K562 (cell line): ENCODE measurements around the gene GLI1. TPM values are rescaled to one million over a fixed set of nuclear protein-coding genes. Genes with fewer than 3 reads are reported as not detected.

Source experiments
- ATF1 ChIP-seq, 2 experiments: fragments of 450-650 bp in 1 of 2; IDR thresholded peaks; 2 replicates each; pipeline ENCODE4 v1.6.1; 2016; ENCODE audit warnings: missing compliant biosample characterization in 1 of 2, missing genetic modification characterization in 1 of 2
- CREB1 ChIP-seq, 2 experiments: sonication (generic) in 1 of 2; formaldehyde crosslinking in 1 of 2; IDR thresholded peaks; 2 replicates each; pipeline versions ENCODE4 v1.6.1 to v1.8.0; 2012 to 2022; ENCODE audit warnings: inconsistent platforms in 1 of 2, mild to moderate bottlenecking in 1 of 2, missing genetic modification reagents in 1 of 2, moderate library complexity in 1 of 2
- ETV1 ChIP-seq: fragments of 450-650 bp; conservative IDR thresholded peaks from 2 replicates; pipeline ENCODE4 v1.6.1; 2016; ENCODE audit warnings: missing genetic modification characterization, control low read depth, low read depth, missing compliant biosample characterization
- HEY1 ChIP-seq: fragments of 250-450 bp; sonication (Bioruptor Pico); IDR thresholded peaks from 2 replicates; pipeline ENCODE4 v1.5.0; 2020; ENCODE audit warnings: mild to moderate bottlenecking, moderate library complexity, borderline replicate concordance
- MNT ChIP-seq, 2 experiments: fragments of 450-650 bp; conservative IDR thresholded peaks; 2 replicates each; pipeline ENCODE4 v1.6.1; 2017; ENCODE audit warnings: mild to moderate bottlenecking in 2 of 2, moderate library complexity in 2 of 2
- POLR3A ChIP-seq: IDR thresholded peaks from 2 replicates; pipeline ENCODE4 v1.6.1; 2011; ENCODE audit warnings: borderline replicate concordance, mild to moderate bottlenecking, moderate library complexity; ENCODE audit not compliant: insufficient read length, insufficient read depth; ENCODE audit errors: extremely low read depth
- SMAD4 ChIP-seq: fragments of 250-450 bp; sonication (Bioruptor Pico); conservative IDR thresholded peaks from 2 replicates; pipeline ENCODE4 v1.8.0; 2021; ENCODE audit warnings: inconsistent platforms, mild to moderate bottlenecking, moderate library complexity
- STAT5A ChIP-seq: IDR thresholded peaks from 2 replicates; pipeline ENCODE4 v1.6.1; 2012; ENCODE audit warnings: low read length, inconsistent platforms, borderline replicate concordance
- TEAD1 ChIP-seq, 2 experiments: fragments of 450-650 bp in 1 of 2; sonication (generic) in 1 of 2; formaldehyde crosslinking; IDR thresholded peaks; 2 replicates each; pipeline versions ENCODE4 v1.4.0 to v1.8.0; 2020 to 2022; ENCODE audit warnings: mild to moderate bottlenecking in 2 of 2, missing genetic modification reagents in 1 of 2
- THRB ChIP-seq: fragments of 450-650 bp; formaldehyde crosslinking; conservative IDR thresholded peaks from 2 replicates; pipeline ENCODE4 v1.4.0; 2022; ENCODE audit warnings: mild to moderate bottlenecking, missing genetic modification characterization
- polyA plus RNA-seq, 8 experiments: library from polyadenylated mRNA; depleted of rRNA in 4 of 8; stranded (reverse) in 5 of 8; unstranded in 3 of 8; fragments of >200 nt; fragmentation: Nextera tagmentation in 2 of 8; fragmentation: Illumina TruSeq in 1 of 8; extraction: Ambion mirVana in 2 of 8; extraction: Trizol in 1 of 8; gene quantifications; 2 replicates each; pipeline versions ENCODE4 v1.2.1 to v1.2.3, GENCODE V29; 2011 to 2014; ENCODE audit warnings: inconsistent platforms in 1 of 8, missing spikeins in 1 of 8
- total RNA-seq, 7 experiments: library from RNA; depleted of rRNA in 6 of 7; stranded (reverse); fragments of >200 nt in 6 of 7; fragmentation: Illumina TruSeq in 2 of 7; extraction: Trizol in 2 of 7; gene quantifications; 2 replicates each; pipeline versions ENCODE4 v1.2.1 to v1.2.3, GENCODE V29; 2011 to 2021; ENCODE audit warnings: low replicate concordance in 1 of 7
- TF ChIP-seq, protein P1 (sequence below): IDR thresholded peaks from 2 replicates; pipeline ENCODE4 v1.6.1; 2011; ENCODE audit not compliant: insufficient read length; ENCODE audit errors: extremely low read depth
- TF ChIP-seq, protein P2 (sequence below), 2 experiments: fragments of 150-350 bp in 1 of 2; IDR thresholded peaks; 2 replicates each; pipeline ENCODE4 v1.6.1; 2012 to 2016; ENCODE audit warnings: low read depth in 2 of 2, low read length in 2 of 2, mild to moderate bottlenecking in 1 of 2, moderate library complexity in 1 of 2
- TF ChIP-seq, protein P3 (sequence below): conservative IDR thresholded peaks from 2 replicates; pipeline ENCODE4 v1.6.1; 2011; ENCODE audit warnings: low read depth, mild to moderate bottlenecking, low read length; ENCODE audit not compliant: control insufficient read depth
- TF ChIP-seq, protein P4 (sequence below), 2 experiments: fragments of 250-450 bp in 1 of 2; fragments of 450-650 bp in 1 of 2; sonication (Bioruptor Pico) in 1 of 2; IDR thresholded peaks; 2 replicates each; pipeline versions ENCODE4 v1.6.1 to v1.8.0; 2016 to 2021; ENCODE audit warnings: mild to moderate bottlenecking in 2 of 2, moderate library complexity in 2 of 2, missing compliant biosample characterization in 1 of 2, missing genetic modification characterization in 1 of 2

Gene GLI1
- total and polyA plus RNA-seq, 9 of the 15 experiments (the other 6 are each of a cell fraction or from before 2014, with no cell fraction given): 0.24 to 3.7 (median 0.61) TPM

- TF ChIP-seq TEAD1 (CRISPR knock-in tag; IDR thresholded peaks at IDR 0.05) (peak in 1 of 2 experiments; percentile 49; a peak in 1 of 4 replicates), SMAD4 (CRISPR knock-in tag) (peak; percentile 94), THRB (CRISPR knock-in tag) (0 out of 2 replicates have a peak, but pooled peaks have one; percentile 36), MNT (conservative IDR thresholded peaks at IDR 0.05) (peak; percentile 55 to 62; a peak in 3 of 4 replicates), CREB1 (IDR thresholded peaks at IDR 0.05) (no peak), CREB1 (CRISPR knock-in tag; IDR thresholded peaks at IDR 0.05) (peak; percentile 56; the same call in 1 of the 2 replicates), HEY1 (CRISPR knock-in tag) (no peak), ETV1 (tag) (peak; percentile 29; the same call in 1 of the 2 replicates), STAT5A (0 out of 2 replicates have a peak, but pooled peaks have one; percentile 5), ATF1 (CRISPR knock-in tag; IDR thresholded peaks at IDR 0.05) (no peak), ATF1 (tag; IDR thresholded peaks at IDR 0.05) (peak; percentile 10; the same call in 1 of the 2 replicates), POLR3A (no peak)
- TF ChIP-seq, protein P1, sequence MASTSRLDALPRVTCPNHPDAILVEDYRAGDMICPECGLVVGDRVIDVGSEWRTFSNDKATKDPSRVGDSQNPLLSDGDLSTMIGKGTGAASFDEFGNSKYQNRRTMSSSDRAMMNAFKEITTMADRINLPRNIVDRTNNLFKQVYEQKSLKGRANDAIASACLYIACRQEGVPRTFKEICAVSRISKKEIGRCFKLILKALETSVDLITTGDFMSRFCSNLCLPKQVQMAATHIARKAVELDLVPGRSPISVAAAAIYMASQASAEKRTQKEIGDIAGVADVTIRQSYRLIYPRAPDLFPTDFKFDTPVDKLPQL: no peak
- TF ChIP-seq, protein P2, sequence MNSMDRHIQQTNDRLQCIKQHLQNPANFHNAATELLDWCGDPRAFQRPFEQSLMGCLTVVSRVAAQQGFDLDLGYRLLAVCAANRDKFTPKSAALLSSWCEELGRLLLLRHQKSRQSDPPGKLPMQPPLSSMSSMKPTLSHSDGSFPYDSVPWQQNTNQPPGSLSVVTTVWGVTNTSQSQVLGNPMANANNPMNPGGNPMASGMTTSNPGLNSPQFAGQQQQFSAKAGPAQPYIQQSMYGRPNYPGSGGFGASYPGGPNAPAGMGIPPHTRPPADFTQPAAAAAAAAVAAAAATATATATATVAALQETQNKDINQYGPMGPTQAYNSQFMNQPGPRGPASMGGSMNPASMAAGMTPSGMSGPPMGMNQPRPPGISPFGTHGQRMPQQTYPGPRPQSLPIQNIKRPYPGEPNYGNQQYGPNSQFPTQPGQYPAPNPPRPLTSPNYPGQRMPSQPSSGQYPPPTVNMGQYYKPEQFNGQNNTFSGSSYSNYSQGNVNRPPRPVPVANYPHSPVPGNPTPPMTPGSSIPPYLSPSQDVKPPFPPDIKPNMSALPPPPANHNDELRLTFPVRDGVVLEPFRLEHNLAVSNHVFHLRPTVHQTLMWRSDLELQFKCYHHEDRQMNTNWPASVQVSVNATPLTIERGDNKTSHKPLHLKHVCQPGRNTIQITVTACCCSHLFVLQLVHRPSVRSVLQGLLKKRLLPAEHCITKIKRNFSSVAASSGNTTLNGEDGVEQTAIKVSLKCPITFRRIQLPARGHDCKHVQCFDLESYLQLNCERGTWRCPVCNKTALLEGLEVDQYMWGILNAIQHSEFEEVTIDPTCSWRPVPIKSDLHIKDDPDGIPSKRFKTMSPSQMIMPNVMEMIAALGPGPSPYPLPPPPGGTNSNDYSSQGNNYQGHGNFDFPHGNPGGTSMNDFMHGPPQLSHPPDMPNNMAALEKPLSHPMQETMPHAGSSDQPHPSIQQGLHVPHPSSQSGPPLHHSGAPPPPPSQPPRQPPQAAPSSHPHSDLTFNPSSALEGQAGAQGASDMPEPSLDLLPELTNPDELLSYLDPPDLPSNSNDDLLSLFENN (IDR thresholded peaks at IDR 0.05; ENCODE audit: low read depth in 2 of 2, low read length in 2 of 2): peak in 1 of 2 experiments; percentile 69; a peak in 1 of 4 replicates
- TF ChIP-seq, protein P3, sequence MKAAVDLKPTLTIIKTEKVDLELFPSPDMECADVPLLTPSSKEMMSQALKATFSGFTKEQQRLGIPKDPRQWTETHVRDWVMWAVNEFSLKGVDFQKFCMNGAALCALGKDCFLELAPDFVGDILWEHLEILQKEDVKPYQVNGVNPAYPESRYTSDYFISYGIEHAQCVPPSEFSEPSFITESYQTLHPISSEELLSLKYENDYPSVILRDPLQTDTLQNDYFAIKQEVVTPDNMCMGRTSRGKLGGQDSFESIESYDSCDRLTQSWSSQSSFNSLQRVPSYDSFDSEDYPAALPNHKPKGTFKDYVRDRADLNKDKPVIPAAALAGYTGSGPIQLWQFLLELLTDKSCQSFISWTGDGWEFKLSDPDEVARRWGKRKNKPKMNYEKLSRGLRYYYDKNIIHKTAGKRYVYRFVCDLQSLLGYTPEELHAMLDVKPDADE: no peak
- TF ChIP-seq, protein P4, sequence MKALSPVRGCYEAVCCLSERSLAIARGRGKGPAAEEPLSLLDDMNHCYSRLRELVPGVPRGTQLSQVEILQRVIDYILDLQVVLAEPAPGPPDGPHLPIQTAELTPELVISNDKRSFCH (CRISPR knock-in tag; IDR thresholded peaks at IDR 0.05): 0 out of 2 replicates have a peak, but pooled peaks have one; percentile 45
- TF ChIP-seq, protein P4 (tag; IDR thresholded peaks at IDR 0.05): peak; percentile 80
Measured at GRCh38 chr12:57454566-57455373, 4.8 kb upstream of the GLI1 start, which contains the start of gene INHBE (continued).
